K562 (cell line): ENCODE measurements around the gene APBA2. TPM values are rescaled to one million over a fixed set of nuclear protein-coding genes. Genes with fewer than 3 reads are reported as not detected.

Source experiments
- ATAC-seq: fragments of 200-7000 bp; cut with Tn5 transposase; 3 replicates; pipeline ENCODE4 v1.9.1; 2020; ENCODE audit warnings: moderate library complexity
- BruUV-seq: library from RNA; stranded (reverse); fragments of 400-500 nt; replicated peaks from 2 replicates; lab custom pipeline; 2021; lab: Mats Ljungman, UMichigan
- CTCF ChIA-PET: fragments of 300-600 bp; formaldehyde crosslinking; extraction: SDS; loops from one replicate; lab custom pipeline; 2021; ENCODE audit warnings: low intra/inter-chr PET ratio; lab: Yijun Ruan, JAX
- POLR2A ChIA-PET: fragments of 300-600, 350-650 bp; sonication (Branson Sonifier 250); formaldehyde crosslinking; extraction: SDS; loops from one replicate; lab custom pipeline; 2021; ENCODE audit warnings: antibody characterized with exemption, inconsistent platforms; lab: Yijun Ruan, JAX
- DNase-seq, 4 experiments: peaks; one replicate each; pipeline versions ENCODE4 v3.0.0 to v3.0.0-alpha.2; 2011 to 2018; ENCODE audit warnings: low spot score in 3 of 4, mixed read lengths in 3 of 4; ENCODE audit errors: extremely low read depth in 1 of 4
- FAIRE-seq: peaks from 2 replicates; lab custom pipeline; 2011; peaks lifted over from hg19 to GRCh38; lab: Jason Lieb, UNC
- H2AFZ ChIP-seq: 2 replicates; pipeline ENCODE4 v1.6.0; 2011; ENCODE audit warnings: low read depth, low read length, control low read depth, inconsistent platforms
- H3K27ac ChIP-seq: fragments of 200-600 bp; 3 replicates; pipeline ENCODE4 v1.8.0; 2011; ENCODE audit warnings: low read depth, mild to moderate bottlenecking, control low read depth, inconsistent platforms, low read length, moderate library complexity, mixed read lengths; ENCODE audit errors: extremely low read depth
- H3K27me3 ChIP-seq, 2 experiments: fragments of 300-600 bp in 1 of 2; 2 replicates in 1 of 2; 3 replicates in 1 of 2; pipeline versions ENCODE4 v1.6.0 to v1.8.0; 2011; ENCODE audit warnings: inconsistent platforms in 2 of 2, low read length in 2 of 2, mild to moderate bottlenecking in 1 of 2, mixed read lengths in 1 of 2, moderate library complexity in 1 of 2; ENCODE audit not compliant: control insufficient read depth in 2 of 2, insufficient read depth in 2 of 2
- H3K36me3 ChIP-seq: fragments of 300-600 bp; 3 replicates; pipeline ENCODE4 v1.8.0; 2011; ENCODE audit warnings: mild to moderate bottlenecking, low read length, inconsistent platforms; ENCODE audit not compliant: control insufficient read depth, insufficient read depth
- H3K4me1 ChIP-seq, 2 experiments: fragments of 200-600 bp in 1 of 2; replicated peaks in 1 of 2; 2 replicates in 1 of 2; 3 replicates in 1 of 2; pipeline versions ENCODE4 v1.5.1 to v1.8.0; 2011; ENCODE audit warnings: inconsistent platforms in 2 of 2, low read length in 2 of 2, mild to moderate bottlenecking in 1 of 2, mixed read lengths in 1 of 2, moderate library complexity in 1 of 2; ENCODE audit not compliant: control insufficient read depth in 2 of 2, insufficient read depth in 2 of 2
- H3K4me2 ChIP-seq: 2 replicates; pipeline ENCODE4 v1.6.1; 2011; ENCODE audit warnings: low read length, control low read depth, inconsistent platforms, mixed read lengths; ENCODE audit not compliant: insufficient read depth
- H3K4me3 ChIP-seq: fragments of 200-600 bp; sonication (generic), shearing (Covaris generic); 2 replicates; pipeline ENCODE4 v1.5.1; 2016; ENCODE audit warnings: control low read depth, inconsistent platforms
- H3K79me2 ChIP-seq: fragments of 200-600 bp; 3 replicates; pipeline ENCODE4 v1.8.0; 2011; ENCODE audit warnings: low read length, inconsistent platforms; ENCODE audit not compliant: control insufficient read depth, insufficient read depth
- H3K9ac ChIP-seq, 2 experiments: 2 replicates each; pipeline versions ENCODE4 v1.6.0 to v1.6.1; 2011; ENCODE audit warnings: low read depth in 2 of 2, low read length in 2 of 2, control low read depth in 1 of 2, inconsistent platforms in 1 of 2, mild to moderate bottlenecking in 1 of 2, mixed read lengths in 1 of 2; ENCODE audit not compliant: insufficient read depth in 1 of 2
- H3K9me1 ChIP-seq: one replicate; pipeline ENCODE4 v1.6.0; 2011; ENCODE audit warnings: inconsistent platforms, mild to moderate bottlenecking, low read length, moderate library complexity; ENCODE audit not compliant: control insufficient read depth, insufficient read depth
- H3K9me3 ChIP-seq: replicated peaks from 2 replicates; pipeline ENCODE4 v1.5.1; 2011; ENCODE audit warnings: low read depth, low read length, inconsistent platforms; ENCODE audit not compliant: control insufficient read depth, insufficient read depth
- H4K20me1 ChIP-seq: replicated peaks from 2 replicates; pipeline ENCODE4 v1.6.1; 2011; ENCODE audit warnings: low read length, inconsistent platforms, mixed read lengths; ENCODE audit not compliant: control insufficient read depth, insufficient read depth
- IRF2 ChIP-seq: sonication (generic); formaldehyde crosslinking; IDR thresholded peaks from 2 replicates; pipeline ENCODE4 v1.8.1; 2022; ENCODE audit warnings: mild to moderate bottlenecking, missing genetic modification reagents
- KAT2B ChIP-seq: IDR thresholded peaks from one replicate; pipeline ENCODE4 v1.6.1; 2012; ENCODE audit warnings: low read depth, mild to moderate bottlenecking, control low read depth, inconsistent platforms, low read length, moderate library complexity
- SIX5 ChIP-seq, 2 experiments: IDR thresholded peaks; 2 replicates each; pipeline ENCODE4 v1.6.1; 2011; ENCODE audit warnings: low read length in 2 of 2, borderline replicate concordance in 1 of 2, low read depth in 1 of 2, mild to moderate bottlenecking in 1 of 2, moderate library complexity in 1 of 2; ENCODE audit not compliant: insufficient read depth in 1 of 2
- SMAD4 ChIP-seq: fragments of 250-450 bp; sonication (Bioruptor Pico); conservative IDR thresholded peaks from 2 replicates; pipeline ENCODE4 v1.8.0; 2021; ENCODE audit warnings: inconsistent platforms, mild to moderate bottlenecking, moderate library complexity
- TCF3 ChIP-seq: sonication (generic); formaldehyde crosslinking; IDR thresholded peaks from 2 replicates; pipeline ENCODE4 v1.4.0; 2020; ENCODE audit warnings: mild to moderate bottlenecking, missing genetic modification reagents
- ZBTB1 ChIP-seq: sonication (generic); formaldehyde crosslinking; IDR thresholded peaks from 2 replicates; pipeline ENCODE4 v1.8.1; 2023; ENCODE audit warnings: missing genetic modification reagents, low read depth, mild to moderate bottlenecking, borderline replicate concordance
- ZNF143 ChIP-seq: sonication (generic); formaldehyde crosslinking; IDR thresholded peaks from 2 replicates; pipeline ENCODE4 v1.9.0; 2022; ENCODE audit warnings: mild to moderate bottlenecking, missing genetic modification reagents
- ZNF175 ChIP-seq: fragments of 200-800 bp; sonication (Bioruptor generic); IDR thresholded peaks from 2 replicates; pipeline ENCODE4 v1.6.1; 2016; ENCODE audit warnings: low read depth, mild to moderate bottlenecking, missing genetic modification characterization, missing compliant biosample characterization
- ZNF24 ChIP-seq: fragments of 450-650 bp; IDR thresholded peaks from 2 replicates; pipeline ENCODE4 v1.6.1; 2016
- ZNF445 ChIP-seq: fragments of 250-450 bp; sonication (Bioruptor Pico); IDR thresholded peaks from 2 replicates; pipeline ENCODE4 v1.4.0; 2020; ENCODE audit warnings: low read depth, mild to moderate bottlenecking, moderate library complexity
- WGBS: fragments of 100-300 bp; shearing (Covaris generic); methylation state at CpG from one replicate; pipeline ENCODE4 v1.1.6; 2016; ENCODE audit warnings: low coverage, mixed read lengths; ENCODE audit not compliant: insufficient coverage; ENCODE audit errors: missing lambda C conversion rate; 5-methylcytosine and 5-hydroxymethylcytosine counted together
- in situ Hi-C: fragments of 300-500 bp; cut with MboI; formaldehyde crosslinking; loops from 4 replicates; pipeline ENCODE4 v1.15.0; 2018; ENCODE audit warnings: inconsistent platforms, mixed read lengths
- intact Hi-C: fragments of 100-400 bp; cut with micrococcal nuclease; formaldehyde crosslinking; loops from 2 replicates; pipeline ENCODE4 v1.14.2; 2022
- polyA plus RNA-seq, 8 experiments: library from polyadenylated mRNA; depleted of rRNA in 4 of 8; stranded (reverse) in 5 of 8; unstranded in 3 of 8; fragments of >200 nt; fragmentation: Nextera tagmentation in 2 of 8; fragmentation: Illumina TruSeq in 1 of 8; extraction: Ambion mirVana in 2 of 8; extraction: Trizol in 1 of 8; gene quantifications; 2 replicates each; pipeline versions ENCODE4 v1.2.1 to v1.2.3, GENCODE V29; 2011 to 2014; ENCODE audit warnings: inconsistent platforms in 1 of 8, missing spikeins in 1 of 8
- total RNA-seq, 7 experiments: library from RNA; depleted of rRNA in 6 of 7; stranded (reverse); fragments of >200 nt in 6 of 7; fragmentation: Illumina TruSeq in 2 of 7; extraction: Trizol in 2 of 7; gene quantifications; 2 replicates each; pipeline versions ENCODE4 v1.2.1 to v1.2.3, GENCODE V29; 2011 to 2021; ENCODE audit warnings: low replicate concordance in 1 of 7
- TF ChIP-seq, protein P1 (sequence below): fragments of 250-450 bp; sonication (Bioruptor Pico); IDR thresholded peaks from 2 replicates; pipeline ENCODE4 v1.4.0; 2020; ENCODE audit warnings: borderline replicate concordance
- TF ChIP-seq, protein P2 (sequence below): sonication (generic); formaldehyde crosslinking; IDR thresholded peaks from 2 replicates; pipeline ENCODE4 v1.8.1; 2022; ENCODE audit warnings: missing genetic modification reagents
- TF ChIP-seq, protein P3 (sequence below), 2 experiments: fragments of 450-650 bp; conservative IDR thresholded peaks; 2 replicates each; pipeline ENCODE4 v1.6.1; 2017; ENCODE audit warnings: mild to moderate bottlenecking in 2 of 2, moderate library complexity in 2 of 2
- TF ChIP-seq, protein P4 (sequence below): fragments of 200-800 bp; sonication (Bioruptor generic); IDR thresholded peaks from 2 replicates; pipeline ENCODE4 v1.6.1; 2017; ENCODE audit warnings: missing genetic modification characterization, missing compliant biosample characterization
- TF ChIP-seq, protein P5 (sequence below): fragments of 450-650 bp; formaldehyde crosslinking; IDR thresholded peaks from 2 replicates; pipeline ENCODE4 v1.4.0; 2020; ENCODE audit warnings: mild to moderate bottlenecking

Gene APBA2
- total and polyA plus RNA-seq, 9 of the 15 experiments (the other 6 are each of a cell fraction or from before 2014, with no cell fraction given): 0.24 to 40.9 (median 25.2) TPM

DNA sequence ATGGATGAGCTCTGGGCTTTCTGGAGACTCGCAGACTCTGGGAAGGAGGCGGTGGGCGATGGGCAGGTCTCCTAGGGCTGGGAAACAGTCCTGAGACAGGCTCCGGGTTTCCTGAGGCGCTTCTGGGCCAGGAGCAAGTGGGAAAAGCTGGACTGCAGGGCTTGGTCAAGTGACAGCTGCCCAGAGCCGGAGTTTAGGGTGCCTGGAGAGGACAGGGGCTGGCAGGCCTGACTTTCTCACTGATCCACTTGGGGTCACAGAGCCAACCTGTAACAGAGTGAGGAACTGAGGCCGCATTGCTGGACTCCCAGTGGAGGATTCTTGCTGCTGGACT lies 107.9 kb downstream of the APBA2 start:
- Histone ChIP-seq H3K27ac (no peak overlapping the region), H3K4me3 (no peak overlapping the region), H3K27me3 (no peaks in the 10 kb centered on the region), H3K4me1 (peaks cover 12 to 19% of the 10 kb centered on the region in 2 experiments; a peak in 4 of 5 replicates), H3K9ac (no peak overlapping the region), H2AFZ (no peak overlapping the region), H3K79me2 (no peaks in the 10 kb centered on the region), H3K4me2 (no peak overlapping the region), H3K9me1 (no peaks in the 10 kb centered on the region), H4K20me1 (peaks cover 5% of the 10 kb centered on the region), H3K36me3 (peaks cover 17% of the 10 kb centered on the region; the same call in 2 of the 3 replicates), H3K9me3 (no peaks in the 10 kb centered on the region)
- TF ChIP-seq, protein P1, sequence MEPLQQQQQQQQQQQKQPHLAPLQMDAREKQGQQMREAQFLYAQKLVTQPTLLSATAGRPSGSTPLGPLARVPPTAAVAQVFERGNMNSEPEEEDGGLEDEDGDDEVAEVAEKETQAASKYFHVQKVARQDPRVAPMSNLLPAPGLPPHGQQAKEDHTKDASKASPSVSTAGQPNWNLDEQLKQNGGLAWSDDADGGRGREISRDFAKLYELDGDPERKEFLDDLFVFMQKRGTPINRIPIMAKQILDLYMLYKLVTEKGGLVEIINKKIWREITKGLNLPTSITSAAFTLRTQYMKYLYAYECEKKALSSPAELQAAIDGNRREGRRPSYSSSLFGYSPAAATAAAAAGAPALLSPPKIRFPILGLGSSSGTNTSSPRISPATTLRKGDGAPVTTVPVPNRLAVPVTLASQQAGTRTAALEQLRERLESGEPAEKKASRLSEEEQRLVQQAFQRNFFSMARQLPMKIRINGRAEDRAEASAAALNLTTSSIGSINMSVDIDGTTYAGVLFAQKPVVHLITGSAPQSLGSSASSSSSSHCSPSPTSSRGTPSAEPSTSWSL (CRISPR knock-in tag): no peak
- TF ChIP-seq, protein P2, sequence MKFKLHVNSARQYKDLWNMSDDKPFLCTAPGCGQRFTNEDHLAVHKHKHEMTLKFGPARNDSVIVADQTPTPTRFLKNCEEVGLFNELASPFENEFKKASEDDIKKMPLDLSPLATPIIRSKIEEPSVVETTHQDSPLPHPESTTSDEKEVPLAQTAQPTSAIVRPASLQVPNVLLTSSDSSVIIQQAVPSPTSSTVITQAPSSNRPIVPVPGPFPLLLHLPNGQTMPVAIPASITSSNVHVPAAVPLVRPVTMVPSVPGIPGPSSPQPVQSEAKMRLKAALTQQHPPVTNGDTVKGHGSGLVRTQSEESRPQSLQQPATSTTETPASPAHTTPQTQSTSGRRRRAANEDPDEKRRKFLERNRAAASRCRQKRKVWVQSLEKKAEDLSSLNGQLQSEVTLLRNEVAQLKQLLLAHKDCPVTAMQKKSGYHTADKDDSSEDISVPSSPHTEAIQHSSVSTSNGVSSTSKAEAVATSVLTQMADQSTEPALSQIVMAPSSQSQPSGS (CRISPR knock-in tag): no peak
- TF ChIP-seq ZNF143 (CRISPR knock-in tag) (no peak), ZNF445 (no peak), ZNF175 (CRISPR knock-in tag) (no peak), ZNF24 (no peak), IRF2 (CRISPR knock-in tag) (no peak), SIX5 (IDR thresholded peaks at IDR 0.05; ENCODE audit: borderline replicate concordance in 1 of 2, insufficient read depth in 1 of 2, low read depth in 1 of 2, low read length in 2 of 2) (no peak), KAT2B (no peak), SMAD4 (CRISPR knock-in tag) (no peak), TCF3 (CRISPR knock-in tag) (no peak), ZBTB1 (CRISPR knock-in tag) (no peak)
- TF ChIP-seq, protein P3, sequence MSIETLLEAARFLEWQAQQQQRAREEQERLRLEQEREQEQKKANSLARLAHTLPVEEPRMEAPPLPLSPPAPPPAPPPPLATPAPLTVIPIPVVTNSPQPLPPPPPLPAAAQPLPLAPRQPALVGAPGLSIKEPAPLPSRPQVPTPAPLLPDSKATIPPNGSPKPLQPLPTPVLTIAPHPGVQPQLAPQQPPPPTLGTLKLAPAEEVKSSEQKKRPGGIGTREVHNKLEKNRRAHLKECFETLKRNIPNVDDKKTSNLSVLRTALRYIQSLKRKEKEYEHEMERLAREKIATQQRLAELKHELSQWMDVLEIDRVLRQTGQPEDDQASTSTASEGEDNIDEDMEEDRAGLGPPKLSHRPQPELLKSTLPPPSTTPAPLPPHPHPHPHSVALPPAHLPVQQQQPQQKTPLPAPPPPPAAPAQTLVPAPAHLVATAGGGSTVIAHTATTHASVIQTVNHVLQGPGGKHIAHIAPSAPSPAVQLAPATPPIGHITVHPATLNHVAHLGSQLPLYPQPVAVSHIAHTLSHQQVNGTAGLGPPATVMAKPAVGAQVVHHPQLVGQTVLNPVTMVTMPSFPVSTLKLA (conservative IDR thresholded peaks at IDR 0.05): no peak
- TF ChIP-seq, protein P4, sequence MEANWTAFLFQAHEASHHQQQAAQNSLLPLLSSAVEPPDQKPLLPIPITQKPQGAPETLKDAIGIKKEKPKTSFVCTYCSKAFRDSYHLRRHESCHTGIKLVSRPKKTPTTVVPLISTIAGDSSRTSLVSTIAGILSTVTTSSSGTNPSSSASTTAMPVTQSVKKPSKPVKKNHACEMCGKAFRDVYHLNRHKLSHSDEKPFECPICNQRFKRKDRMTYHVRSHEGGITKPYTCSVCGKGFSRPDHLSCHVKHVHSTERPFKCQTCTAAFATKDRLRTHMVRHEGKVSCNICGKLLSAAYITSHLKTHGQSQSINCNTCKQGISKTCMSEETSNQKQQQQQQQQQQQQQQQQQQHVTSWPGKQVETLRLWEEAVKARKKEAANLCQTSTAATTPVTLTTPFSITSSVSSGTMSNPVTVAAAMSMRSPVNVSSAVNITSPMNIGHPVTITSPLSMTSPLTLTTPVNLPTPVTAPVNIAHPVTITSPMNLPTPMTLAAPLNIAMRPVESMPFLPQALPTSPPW (CRISPR knock-in tag): no peak
- TF ChIP-seq, protein P5, sequence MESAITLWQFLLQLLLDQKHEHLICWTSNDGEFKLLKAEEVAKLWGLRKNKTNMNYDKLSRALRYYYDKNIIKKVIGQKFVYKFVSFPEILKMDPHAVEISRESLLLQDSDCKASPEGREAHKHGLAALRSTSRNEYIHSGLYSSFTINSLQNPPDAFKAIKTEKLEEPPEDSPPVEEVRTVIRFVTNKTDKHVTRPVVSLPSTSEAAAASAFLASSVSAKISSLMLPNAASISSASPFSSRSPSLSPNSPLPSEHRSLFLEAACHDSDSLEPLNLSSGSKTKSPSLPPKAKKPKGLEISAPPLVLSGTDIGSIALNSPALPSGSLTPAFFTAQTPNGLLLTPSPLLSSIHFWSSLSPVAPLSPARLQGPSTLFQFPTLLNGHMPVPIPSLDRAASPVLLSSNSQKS (CRISPR knock-in tag): no peak
- 89% methylated on average over 7 of the region's 7 CpGs for WGBS
- ChIA-PET POLR2A (no interaction called here), CTCF (no interaction called here)
- DNase-seq (no peak), ATAC-seq (no peak), FAIRE-seq (no peak)
- BruUV-seq: no TSS peak
- in situ Hi-C loops: no loop called here
- intact Hi-C loops: no loop called here
